Gastroesophageal sphincter (tissue), 4 donors: ENCODE results near the gene KAZN. TPM values are rescaled to one million over a fixed set of nuclear protein-coding genes. Genes with fewer than 3 reads are reported as not detected.

Experiments used
- ATAC-seq: fragments of 150-250 bp; one replicate; pipeline ENCODE4 v1.9.1; 2016; ENCODE audit warnings: mild to moderate bottlenecking, moderate library complexity
- H3K27ac ChIP-seq, 4 donors: fragments of 200-600 bp; sonication (generic) in 3 of 4; 1 replicate in 3 of 4; 2 replicates in 1 of 4; pipeline ENCODE4 v1.5.1; 2016 to 2019
- H3K27me3 ChIP-seq: fragments of 200-600 bp; sonication (generic); one replicate; pipeline ENCODE4 v1.5.1; 2019
- H3K36me3 ChIP-seq, 2 donors: fragments of 200-600 bp; sonication (generic); one replicate each; pipeline ENCODE4 v1.5.1; 2019; ENCODE audit warnings: control low read depth in 1 of 2
- H3K4me1 ChIP-seq, 3 donors: fragments of 200-600 bp; sonication (generic); 1 replicate in 2 of 3; 2 replicates in 1 of 3; pipeline ENCODE4 v1.5.1; 2016 to 2019; ENCODE audit warnings: control low read depth in 2 of 3
- H3K4me3 ChIP-seq, 2 donors: fragments of 200-600 bp; sonication (generic); one replicate each; pipeline ENCODE4 v1.5.1; 2019; ENCODE audit warnings: mild to moderate bottlenecking in 1 of 2, moderate library complexity in 1 of 2
- H3K9me3 ChIP-seq, 3 donors: fragments of 200-600 bp; sonication (generic); one replicate each; pipeline ENCODE4 v1.5.1; 2017 to 2019; ENCODE audit warnings: control low read depth in 2 of 3
- CTCF ChIP-seq, 4 experiments: fragments of 200-600 bp in 2 of 4; fragments of 450-650 bp in 2 of 4; sonication (generic) in 1 of 4; IDR thresholded peaks; one replicate each; pipeline ENCODE4 v1.5.1; 2017 to 2019; ENCODE audit warnings: antibody characterized with exemption in 4 of 4, mild to moderate bottlenecking in 2 of 4, moderate library complexity in 2 of 4
- EP300 ChIP-seq: sonication (generic); formaldehyde crosslinking; IDR thresholded peaks from one replicate; pipeline ENCODE4 v1.6.1; 2017; ENCODE audit warnings: antibody characterized with exemption, mild to moderate bottlenecking
- POLR2A ChIP-seq, 2 donors: fragments of 450-650 bp; IDR thresholded peaks; one replicate each; pipeline ENCODE4 v1.6.1; 2017; ENCODE audit warnings: antibody characterized with exemption in 2 of 2, mild to moderate bottlenecking in 2 of 2, moderate library complexity in 1 of 2
- POLR2AphosphoS5 ChIP-seq: sonication (generic); formaldehyde crosslinking; IDR thresholded peaks from one replicate; pipeline ENCODE4 v1.6.1; 2017; ENCODE audit warnings: antibody characterized with exemption
- WGBS, 2 donors: methylation state at CpG; one replicate each; pipeline ENCODE4 v1.1.5; 2018; ENCODE audit warnings: low coverage in 1 of 2; 5-methylcytosine and 5-hydroxymethylcytosine counted together
- total RNA-seq, 4 donors: library from RNA; depleted of rRNA; stranded (reverse); fragments of >200 nt; gene quantifications; one replicate each; pipeline ENCODE4 v1.1.0, GENCODE V29; 2016

Gene KAZN
- total RNA-seq, 4 donors from 2014 or later = 6.5 to 16.6 (median 11.5) TPM

GRCh38 chr1:14791654-14792053, 193.2 kb downstream of the KAZN start:
- TF ChIP-seq EP300 (no peak), POLR2A (IDR thresholded peaks at IDR 0.05) (no peak), POLR2AphosphoS5 (no peak), CTCF (IDR thresholded peaks at IDR 0.05) (no peak)
- Histone ChIP-seq H3K36me3 (no peaks in the 10 kb centered on the region), H3K4me1 (no peaks in the 10 kb centered on the region), H3K27me3 (no peaks in the 10 kb centered on the region), H3K4me3 (no peak overlapping the region), H3K27ac (no peak overlapping the region), H3K9me3 (no peaks in the 10 kb centered on the region)
- 76% methylated on average over 3 of the region's 14 CpGs; no CpG with 5 or more reads in 1 of the 2 donors for WGBS, 2 donors
- no peak for ATAC-seq

GRCh38 chr1:14794136-14794768, 195.8 kb downstream of the KAZN start:
- Histone ChIP-seq H3K9me3 (no peaks in the 10 kb centered on the region), H3K4me1 (no peaks in the 10 kb centered on the region), H3K27me3 (no peaks in the 10 kb centered on the region), H3K27ac (no peak overlapping the region), H3K36me3 (no peaks in the 10 kb centered on the region), H3K4me3 (no peak overlapping the region)
- TF ChIP-seq POLR2A (IDR thresholded peaks at IDR 0.05) = no peak
- no peak for TF ChIP-seq EP300
- no peak for TF ChIP-seq POLR2AphosphoS5
- TF ChIP-seq CTCF (IDR thresholded peaks at IDR 0.05) = no peak
- ATAC-seq = no peak
- 80 to 87% methylated on average over 1 to 6 of the region's 7 CpGs for WGBS, 2 donors

GRCh38 chr1:14794906-14795305, 196.4 kb downstream of the KAZN start:
- Histone ChIP-seq H3K36me3 (no peaks in the 10 kb centered on the region), H3K4me3 (no peak overlapping the region), H3K4me1 (no peaks in the 10 kb centered on the region), H3K27me3 (no peaks in the 10 kb centered on the region), H3K9me3 (no peaks in the 10 kb centered on the region), H3K27ac (no peak overlapping the region)
- no peak for ATAC-seq
- TF ChIP-seq POLR2AphosphoS5 (no peak), EP300 (no peak), POLR2A (IDR thresholded peaks at IDR 0.05) (no peak)
- WGBS, 2 donors = 53 to 94% methylated on average over 2 to 3 of the region's 5 CpGs

GRCh38 chr1:14795589-14795988, 197.1 kb downstream of the KAZN start:
- Histone ChIP-seq H3K4me3 (no peak overlapping the region), H3K27ac (no peak overlapping the region), H3K36me3 (no peaks in the 10 kb centered on the region), H3K9me3 (no peaks in the 10 kb centered on the region), H3K4me1 (no peaks in the 10 kb centered on the region), H3K27me3 (no peaks in the 10 kb centered on the region)
- TF ChIP-seq POLR2AphosphoS5 (no peak), POLR2A (IDR thresholded peaks at IDR 0.05) (no peak), EP300 (no peak), CTCF (IDR thresholded peaks at IDR 0.05) (no peak)
- 82 to 100% methylated on average over 2 to 3 of the region's 3 CpGs for WGBS, 2 donors
- ATAC-seq = no peak

GRCh38 chr1:14800014-14800413, 201.5 kb downstream of the KAZN start:
- H3K9me3 ChIP-seq = no peaks in the 10 kb centered on the region
- H3K27ac ChIP-seq = no peak overlapping the region
- no peaks in the 10 kb centered on the region for H3K36me3 ChIP-seq
- ATAC-seq = no peak
- 86 to 95% methylated on average over 4 to 5 of the region's 5 CpGs for WGBS, 2 donors
- no peaks in the 10 kb centered on the region for H3K4me1 ChIP-seq
- TF ChIP-seq CTCF (IDR thresholded peaks at IDR 0.05) (no peak), POLR2A (IDR thresholded peaks at IDR 0.05) (no peak), POLR2AphosphoS5 (no peak)
- H3K27me3 ChIP-seq = no peaks in the 10 kb centered on the region
- H3K4me3 ChIP-seq = no peak overlapping the region
